ENCODE data around the gene TSSK3. TPM values are rescaled to one million over a fixed set of nuclear protein-coding genes. Genes with fewer than 3 reads are reported as not detected.

TSSK3 gene
- total and polyA plus RNA-seq, 9 of the 15 experiments (the other 6 are each of a cell fraction or from before 2014, with no cell fraction given): 0.27 to 2.8 (median 1.9) TPM

GRCh38 chr1:32372149-32372756 is 9.9 kb downstream of the TSSK3 start (continued):
- no peak for TF ChIP-seq ZBTB11 (CRISPR knock-in tag; IDR thresholded peaks at IDR 0.05)
- TF ChIP-seq POLR2A (conservative IDR thresholded peaks at IDR 0.05): peak; percentile 16; the same call in 1 of the 2 replicates
- peak in 1 of 2 experiments; percentile 30; a peak in 2 of 4 replicates for TF ChIP-seq RAD21 (CRISPR knock-in tag; conservative IDR thresholded peaks at IDR 0.05 in 1 of 2, IDR thresholded peaks at IDR 0.05 in 1 of 2)
- no peak for TF ChIP-seq ZNF232 (CRISPR knock-in tag; IDR thresholded peaks at IDR 0.05)

DNA sequence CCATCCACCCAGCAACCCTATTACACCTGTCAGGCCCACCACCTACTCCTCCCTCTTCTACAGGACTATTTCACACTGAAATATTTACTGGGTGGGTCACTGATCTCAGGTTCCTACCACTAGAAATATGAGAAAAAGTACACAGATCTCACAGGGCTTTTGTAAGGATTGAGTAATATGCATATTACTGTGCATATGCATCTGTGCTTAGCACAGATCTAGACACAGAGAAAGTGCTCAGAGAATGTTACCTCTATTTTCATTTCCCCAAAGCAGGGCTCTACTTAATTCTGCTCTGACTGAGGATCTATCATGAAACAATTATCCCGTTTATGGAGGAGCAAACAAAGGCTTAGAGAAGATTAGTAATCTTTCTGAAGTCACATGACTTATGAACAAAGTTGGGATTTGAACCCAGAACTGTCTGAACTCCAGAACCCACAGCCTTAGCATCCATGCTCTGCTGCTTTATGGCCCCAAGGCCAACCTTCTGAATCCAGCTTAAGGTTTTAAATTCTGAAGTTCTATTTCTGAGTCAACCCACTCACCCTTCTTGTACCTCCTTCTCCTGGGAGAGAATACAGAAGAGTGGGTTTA is 11.8 kb downstream of the TSSK3 start:
- TSS peak; percentile 15 for BruUV-seq (replicated peaks)
- 53% methylated on average over 1 of the region's 1 CpG for WGBS (ENCODE audit: insufficient coverage, low coverage, missing lambda C conversion rate)
- Histone ChIP-seq H3K4me2 (ENCODE audit: insufficient read depth, low read length) (no peak overlapping the region), H3K27me3 (ENCODE audit: control insufficient read depth in 2 of 2, insufficient read depth in 2 of 2, low read length in 2 of 2) (no peaks in the 10 kb centered on the region), H3K4me3 (no peak overlapping the region), H3K4me1 (replicated peaks in 1 of 2; ENCODE audit: control insufficient read depth in 2 of 2, insufficient read depth in 2 of 2, low read length in 2 of 2) (no peaks in the 10 kb centered on the region), H3K79me2 (ENCODE audit: control insufficient read depth, insufficient read depth, low read length) (no peaks in the 10 kb centered on the region), H3K9me3 (replicated peaks; ENCODE audit: control insufficient read depth, insufficient read depth, low read depth, low read length) (no peaks in the 10 kb centered on the region), H3K36me3 (ENCODE audit: control insufficient read depth, insufficient read depth, low read length) (peaks cover 88% of the 10 kb centered on the region), H4K20me1 (replicated peaks; ENCODE audit: control insufficient read depth, insufficient read depth, low read length) (0 out of 2 replicates have a peak, but pooled peaks cover 5% of the 10 kb centered on the region), H3K27ac (ENCODE audit: extremely low read depth, low read depth, low read length) (no peak overlapping the region), H2AFZ (ENCODE audit: low read depth, low read length) (no peak overlapping the region), H3K9me1 (ENCODE audit: control insufficient read depth, insufficient read depth, low read length) (no peaks in the 10 kb centered on the region), H3K9ac (ENCODE audit: insufficient read depth in 1 of 2, low read depth in 2 of 2, low read length in 2 of 2) (no peak overlapping the region)
- intact Hi-C loops (cut with micrococcal nuclease) (no loop called here), in situ Hi-C loops (cut with MboI) (no loop called here)
- TF ChIP-seq, protein P1, sequence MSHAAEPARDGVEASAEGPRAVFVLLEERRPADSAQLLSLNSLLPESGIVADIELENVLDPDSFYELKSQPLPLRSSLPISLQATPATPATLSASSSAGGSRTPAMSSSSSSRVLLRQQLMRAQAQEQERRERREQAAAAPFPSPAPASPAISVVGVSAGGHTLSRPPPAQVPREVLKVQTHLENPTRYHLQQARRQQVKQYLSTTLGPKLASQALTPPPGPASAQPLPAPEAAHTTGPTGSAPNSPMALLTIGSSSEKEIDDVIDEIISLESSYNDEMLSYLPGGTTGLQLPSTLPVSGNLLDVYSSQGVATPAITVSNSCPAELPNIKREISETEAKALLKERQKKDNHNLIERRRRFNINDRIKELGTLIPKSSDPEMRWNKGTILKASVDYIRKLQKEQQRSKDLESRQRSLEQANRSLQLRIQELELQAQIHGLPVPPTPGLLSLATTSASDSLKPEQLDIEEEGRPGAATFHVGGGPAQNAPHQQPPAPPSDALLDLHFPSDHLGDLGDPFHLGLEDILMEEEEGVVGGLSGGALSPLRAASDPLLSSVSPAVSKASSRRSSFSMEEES (CRISPR knock-in tag; IDR thresholded peaks at IDR 0.05): peak; percentile 90
- no peak for TF ChIP-seq ZNF165 (CRISPR knock-in tag; IDR thresholded peaks at IDR 0.05; ENCODE audit: borderline replicate concordance)
- TF ChIP-seq BRF1 (IDR thresholded peaks at IDR 0.05; ENCODE audit: borderline replicate concordance, extremely low read depth, insufficient read length): no peak
- DNase-seq (ENCODE audit: extremely low read depth in 1 of 4, low spot score in 3 of 4): no peak
- no peak for ATAC-seq
- CTCF ChIA-PET (ENCODE audit: low intra/inter-chr PET ratio): no interaction called here
- no peak for FAIRE-seq
- POLR2A ChIA-PET: interaction anchor here (0.7 to 1.2 kb wide), 3 partner anchors 12 to 436 kb away, joined by 3 to 6 read pairs (median 3); partner anchors contain the start of gene PTP4A2
